Panc1 (cell line): ENCODE measurements around the gene PSORS1C2. TPM values are rescaled to one million over a fixed set of nuclear protein-coding genes. Genes with fewer than 3 reads are reported as not detected.

Experiments used
- ATAC-seq: fragments of 200-7000 bp; cut with Tn5 transposase; 2 replicates; pipeline ENCODE4 v1.9.1; 2020; ENCODE audit warnings: mild to moderate bottlenecking, moderate library complexity
- BruUV-seq: library from RNA; stranded (reverse); fragments of 400-500 nt; replicated peaks from 2 replicates; lab custom pipeline; 2021; lab: Mats Ljungman, UMichigan
- CTCF ChIA-PET: fragments of 300-600 bp; sonication (Branson Sonifier 250); formaldehyde crosslinking; loops from one replicate; lab custom pipeline; 2022; ENCODE audit warnings: antibody characterized with exemption; lab: Charles Lee
- POLR2A ChIA-PET: fragments of 300-600 bp; sonication (Branson Sonifier 250); formaldehyde crosslinking; loops from one replicate; lab custom pipeline; 2022; ENCODE audit warnings: antibody characterized with exemption; lab: Charles Lee
- DNase-seq: peaks from one replicate; pipeline ENCODE4 v3.0.0-alpha.2; 2010; ENCODE audit warnings: low read depth, low spot score
- H3K27ac ChIP-seq: 2 replicates; pipeline ENCODE4 v1.5.1; 2011; ENCODE audit warnings: mild to moderate bottlenecking, low read length, inconsistent platforms
- H3K27me3 ChIP-seq: fragments of 200-500 bp; sonication (Bioruptor generic); 2 replicates; pipeline ENCODE4 v1.6.0; 2014; ENCODE audit warnings: low read length, inconsistent platforms; ENCODE audit not compliant: control insufficient read depth, insufficient read depth
- H3K36me3 ChIP-seq: fragments of 200-500 bp; sonication (Bioruptor generic); 2 replicates; pipeline ENCODE4 v1.5.1; 2014; ENCODE audit warnings: inconsistent platforms, mild to moderate bottlenecking, low read length, moderate library complexity; ENCODE audit not compliant: control insufficient read depth, insufficient read depth
- H3K4me1 ChIP-seq: 2 replicates; pipeline ENCODE4 v1.5.1; 2011; ENCODE audit warnings: inconsistent platforms, mild to moderate bottlenecking, low read length, moderate library complexity; ENCODE audit not compliant: control insufficient read depth, insufficient read depth
- H3K4me3 ChIP-seq, 2 experiments: 2 replicates each; pipeline ENCODE4 v1.5.1; 2011 to 2012; ENCODE audit warnings: low read depth in 2 of 2, low read length in 2 of 2, mild to moderate bottlenecking in 2 of 2, inconsistent platforms in 1 of 2, moderate library complexity in 1 of 2
- H3K9me3 ChIP-seq: fragments of 200-500 bp; sonication (Bioruptor generic); 2 replicates; pipeline ENCODE4 v1.5.1; 2014; ENCODE audit warnings: low read depth, mild to moderate bottlenecking, inconsistent platforms, low read length, moderate library complexity; ENCODE audit not compliant: control insufficient read depth, insufficient read depth
- POLR2AphosphoS5 ChIP-seq: IDR thresholded peaks from 2 replicates; pipeline ENCODE4 v1.6.1; 2012; ENCODE audit warnings: mild to moderate bottlenecking, low read depth, low read length, moderate library complexity
- SIN3A ChIP-seq: IDR thresholded peaks from 2 replicates; pipeline ENCODE4 v1.6.1; 2012; ENCODE audit warnings: low read depth, mild to moderate bottlenecking, low read length, moderate library complexity, borderline replicate concordance; ENCODE audit not compliant: insufficient read depth
- TCF7L2 ChIP-seq: IDR thresholded peaks from 2 replicates; pipeline ENCODE4 v1.6.1; 2011; ENCODE audit warnings: mild to moderate bottlenecking, low read depth, low read length, inconsistent platforms
- in situ Hi-C: cut with HindIII; loops from 2 replicates; pipeline ENCODE4 v1.10.0; 2016; ENCODE audit warnings: low sequenced_read_pairs, low pct_unique_long_range_greater_than_20kb
- intact Hi-C: fragments of 100-400 bp; cut with micrococcal nuclease; formaldehyde crosslinking; loops from one replicate; pipeline ENCODE4 v1.10.0; 2022; ENCODE audit not compliant: unreplicated experiment
- total RNA-seq: library from RNA; stranded (reverse); gene quantifications from one replicate; pipeline ENCODE4 v1.2.1, GENCODE V29; 2021; ENCODE audit not compliant: unreplicated experiment
- TF ChIP-seq, protein P1 (sequence below): fragments of 450-650 bp; IDR thresholded peaks from 2 replicates; pipeline ENCODE4 v1.5.1; 2017; ENCODE audit warnings: mild to moderate bottlenecking
- TF ChIP-seq, protein P2 (sequence below), 2 experiments: IDR thresholded peaks; 2 replicates each; pipeline ENCODE4 v1.6.1; 2011 to 2012; ENCODE audit warnings: low read depth in 2 of 2, control low read depth in 1 of 2, low read length in 1 of 2, mild to moderate bottlenecking in 1 of 2, moderate library complexity in 1 of 2; ENCODE audit not compliant: insufficient read depth in 1 of 2

The PSORS1C2 gene
- total RNA-seq, 1 experiment from 2014 or later: not detected

DNA sequence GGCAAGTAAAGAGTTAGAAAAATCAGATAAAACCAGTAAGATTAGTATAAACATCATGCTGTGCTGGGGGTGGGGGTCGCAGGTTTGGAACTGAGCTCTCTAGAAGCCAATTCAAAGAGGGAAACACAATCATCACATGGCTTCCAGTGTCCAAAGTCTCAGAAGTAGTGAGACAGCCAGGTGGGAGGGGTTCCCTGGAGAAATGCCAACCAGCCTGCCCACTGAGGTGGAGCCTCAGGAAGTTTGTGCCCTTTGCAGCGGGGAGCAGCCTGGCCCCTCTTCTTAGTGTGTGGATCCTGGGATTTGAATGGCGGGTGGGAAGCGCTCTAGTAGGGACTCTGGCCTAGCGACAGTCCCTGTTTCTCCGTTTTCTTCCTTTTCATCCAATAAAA is 47.9 kb downstream of the PSORS1C2 start:
- H3K9me3 ChIP-seq: no peaks in the 10 kb centered on the region
- ChIA-PET POLR2A (no interaction called here), CTCF (no interaction called here)
- ATAC-seq: no peak
- BruUV-seq: no TSS peak
- no peak overlapping the region for H3K4me3 ChIP-seq
- in situ Hi-C loops (no loop called here), intact Hi-C loops (no loop called here)
- H3K27ac ChIP-seq: no peak overlapping the region
- H3K4me1 ChIP-seq: peaks cover 8% of the 10 kb centered on the region
- DNase-seq: no peak
- no peaks in the 10 kb centered on the region for H3K27me3 ChIP-seq
- no peak for TF ChIP-seq TCF7L2
- TF ChIP-seq SIN3A: no peak
- TF ChIP-seq, protein P1, sequence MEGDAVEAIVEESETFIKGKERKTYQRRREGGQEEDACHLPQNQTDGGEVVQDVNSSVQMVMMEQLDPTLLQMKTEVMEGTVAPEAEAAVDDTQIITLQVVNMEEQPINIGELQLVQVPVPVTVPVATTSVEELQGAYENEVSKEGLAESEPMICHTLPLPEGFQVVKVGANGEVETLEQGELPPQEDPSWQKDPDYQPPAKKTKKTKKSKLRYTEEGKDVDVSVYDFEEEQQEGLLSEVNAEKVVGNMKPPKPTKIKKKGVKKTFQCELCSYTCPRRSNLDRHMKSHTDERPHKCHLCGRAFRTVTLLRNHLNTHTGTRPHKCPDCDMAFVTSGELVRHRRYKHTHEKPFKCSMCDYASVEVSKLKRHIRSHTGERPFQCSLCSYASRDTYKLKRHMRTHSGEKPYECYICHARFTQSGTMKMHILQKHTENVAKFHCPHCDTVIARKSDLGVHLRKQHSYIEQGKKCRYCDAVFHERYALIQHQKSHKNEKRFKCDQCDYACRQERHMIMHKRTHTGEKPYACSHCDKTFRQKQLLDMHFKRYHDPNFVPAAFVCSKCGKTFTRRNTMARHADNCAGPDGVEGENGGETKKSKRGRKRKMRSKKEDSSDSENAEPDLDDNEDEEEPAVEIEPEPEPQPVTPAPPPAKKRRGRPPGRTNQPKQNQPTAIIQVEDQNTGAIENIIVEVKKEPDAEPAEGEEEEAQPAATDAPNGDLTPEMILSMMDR: no peak
- TF ChIP-seq, protein P2, sequence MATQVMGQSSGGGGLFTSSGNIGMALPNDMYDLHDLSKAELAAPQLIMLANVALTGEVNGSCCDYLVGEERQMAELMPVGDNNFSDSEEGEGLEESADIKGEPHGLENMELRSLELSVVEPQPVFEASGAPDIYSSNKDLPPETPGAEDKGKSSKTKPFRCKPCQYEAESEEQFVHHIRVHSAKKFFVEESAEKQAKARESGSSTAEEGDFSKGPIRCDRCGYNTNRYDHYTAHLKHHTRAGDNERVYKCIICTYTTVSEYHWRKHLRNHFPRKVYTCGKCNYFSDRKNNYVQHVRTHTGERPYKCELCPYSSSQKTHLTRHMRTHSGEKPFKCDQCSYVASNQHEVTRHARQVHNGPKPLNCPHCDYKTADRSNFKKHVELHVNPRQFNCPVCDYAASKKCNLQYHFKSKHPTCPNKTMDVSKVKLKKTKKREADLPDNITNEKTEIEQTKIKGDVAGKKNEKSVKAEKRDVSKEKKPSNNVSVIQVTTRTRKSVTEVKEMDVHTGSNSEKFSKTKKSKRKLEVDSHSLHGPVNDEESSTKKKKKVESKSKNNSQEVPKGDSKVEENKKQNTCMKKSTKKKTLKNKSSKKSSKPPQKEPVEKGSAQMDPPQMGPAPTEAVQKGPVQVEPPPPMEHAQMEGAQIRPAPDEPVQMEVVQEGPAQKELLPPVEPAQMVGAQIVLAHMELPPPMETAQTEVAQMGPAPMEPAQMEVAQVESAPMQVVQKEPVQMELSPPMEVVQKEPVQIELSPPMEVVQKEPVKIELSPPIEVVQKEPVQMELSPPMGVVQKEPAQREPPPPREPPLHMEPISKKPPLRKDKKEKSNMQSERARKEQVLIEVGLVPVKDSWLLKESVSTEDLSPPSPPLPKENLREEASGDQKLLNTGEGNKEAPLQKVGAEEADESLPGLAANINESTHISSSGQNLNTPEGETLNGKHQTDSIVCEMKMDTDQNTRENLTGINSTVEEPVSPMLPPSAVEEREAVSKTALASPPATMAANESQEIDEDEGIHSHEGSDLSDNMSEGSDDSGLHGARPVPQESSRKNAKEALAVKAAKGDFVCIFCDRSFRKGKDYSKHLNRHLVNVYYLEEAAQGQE (IDR thresholded peaks at IDR 0.05; ENCODE audit: insufficient read depth in 1 of 2, low read depth in 2 of 2, low read length in 1 of 2): no peak
- TF ChIP-seq POLR2AphosphoS5: no peak
- no peaks in the 10 kb centered on the region for H3K36me3 ChIP-seq

DNA sequence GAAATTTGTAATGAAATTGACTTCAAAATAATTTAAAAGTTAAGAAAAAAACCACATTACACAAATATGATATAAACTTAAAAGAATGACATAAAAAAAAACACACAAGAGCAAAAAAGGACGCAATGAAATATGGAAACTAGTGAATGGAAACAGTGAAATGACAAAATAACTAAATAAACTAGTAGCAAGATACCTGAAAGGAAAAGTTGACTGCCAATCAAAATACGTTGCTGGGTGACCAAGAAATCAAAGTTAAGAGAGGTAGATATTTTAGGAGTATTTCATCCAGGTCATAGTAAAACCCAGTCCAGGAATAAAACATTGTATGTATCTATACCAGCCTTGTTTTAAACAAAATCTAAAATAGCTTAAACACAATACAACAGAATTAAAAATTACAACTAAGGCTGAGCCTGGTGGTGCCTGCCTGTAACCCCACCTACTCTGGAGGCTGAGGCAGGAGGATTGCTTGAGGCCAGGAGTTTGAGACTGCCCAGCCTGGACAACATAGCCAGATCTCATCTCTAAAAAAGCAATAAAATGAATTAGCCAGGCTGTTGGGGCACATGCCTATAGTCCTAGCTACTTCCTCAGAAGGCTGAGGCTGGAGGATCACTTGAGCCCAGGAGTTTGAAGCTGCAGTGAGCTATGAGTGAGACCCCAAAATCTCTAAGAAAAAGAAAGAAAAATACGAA is 48.4 kb downstream of the PSORS1C2 start:
- intact Hi-C loops (no loop called here), in situ Hi-C loops (no loop called here)
- Histone ChIP-seq H3K27me3 (no peaks in the 10 kb centered on the region), H3K9me3 (no peaks in the 10 kb centered on the region), H3K36me3 (no peaks in the 10 kb centered on the region), H3K27ac (no peak overlapping the region), H3K4me3 (no peak overlapping the region), H3K4me1 (peaks cover 8% of the 10 kb centered on the region)
- ATAC-seq (no peak), DNase-seq (no peak)
- ChIA-PET CTCF (no interaction called here), POLR2A (no interaction called here)
- BruUV-seq: no TSS peak
- TF ChIP-seq, protein P2 (IDR thresholded peaks at IDR 0.05; ENCODE audit: insufficient read depth in 1 of 2, low read depth in 2 of 2, low read length in 1 of 2): no peak
- TF ChIP-seq TCF7L2 (no peak), POLR2AphosphoS5 (no peak), SIN3A (no peak)
- TF ChIP-seq, protein P1: no peak
